Measurements from ENCODE around the gene UVRAG. TPM values are rescaled to one million over a fixed set of nuclear protein-coding genes. Genes with fewer than 3 reads are reported as not detected.

Gene UVRAG
- polyA plus RNA-seq, 1 donor (not counting 4 experiments of a cell fraction or from before 2014, with no cell fraction given), result 11.9 TPM

DNA sequence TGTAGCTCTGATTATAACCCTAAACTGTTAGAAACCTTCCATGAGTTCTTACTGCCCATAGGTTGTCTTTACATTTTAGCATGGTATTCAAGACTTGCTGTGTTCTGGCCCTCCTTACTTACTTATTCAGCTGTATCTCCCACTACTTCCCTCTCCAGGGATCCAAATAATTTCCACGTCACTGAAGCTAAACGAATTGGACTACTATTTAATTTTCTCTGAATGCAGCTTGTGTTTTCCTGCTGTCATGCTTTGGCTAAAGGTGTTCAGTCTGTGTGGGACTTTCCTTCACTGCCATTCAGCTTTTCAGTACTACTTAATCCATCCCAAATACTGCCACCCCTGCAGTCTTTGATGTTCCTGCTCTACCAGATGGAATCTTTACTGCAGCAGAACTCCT lies 88.3 kb downstream of the UVRAG start:
- Histone ChIP-seq H2AFZ (ENCODE audit: control insufficient read depth, low read length) (no peak overlapping the region), H3K4me1 (ENCODE audit: control insufficient read depth, extremely low read depth, insufficient read depth, low read length) (no peaks in the 10 kb centered on the region), H3K27me3 (ENCODE audit: control insufficient read depth, extremely low read depth, insufficient read depth, low read length) (no peaks in the 10 kb centered on the region), H3K27ac (ENCODE audit: control insufficient read depth, insufficient read depth, low read length) (no peak overlapping the region), H3K9ac (ENCODE audit: control insufficient read depth, extremely low read depth, insufficient read depth, low read length) (no peak overlapping the region), H4K20me1 (ENCODE audit: control insufficient read depth, extremely low read depth, insufficient read depth, low read length) (no peaks in the 10 kb centered on the region), H3K9me1 (ENCODE audit: control insufficient read depth, extremely low read depth, insufficient read depth, low read length) (no peaks in the 10 kb centered on the region), H3K4me3 (ENCODE audit: control insufficient read depth in 2 of 3, extremely low read depth in 1 of 3, insufficient read depth in 2 of 3, low read depth in 1 of 3, low read length in 3 of 3) (no peak overlapping the region), H3K79me2 (ENCODE audit: control insufficient read depth, insufficient read depth, low read length) (no peaks in the 10 kb centered on the region), H3K9me3 (ENCODE audit: control insufficient read depth, low read depth, low read length) (no peaks in the 10 kb centered on the region), H3K4me2 (ENCODE audit: control insufficient read depth, extremely low read depth, insufficient read depth, low read depth, low read length) (no peak overlapping the region), H3K36me3 (ENCODE audit: control insufficient read depth in 2 of 2, extremely low read depth in 1 of 2, insufficient read depth in 2 of 2, low read length in 2 of 2) (peaks cover 0 to 3% of the 10 kb centered on the region in 2 experiments)
- TF ChIP-seq EZH2 (IDR thresholded peaks at IDR 0.05; ENCODE audit: low read length), result no peak
- no peak for TF ChIP-seq CTCF (optimal IDR thresholded peaks at IDR 0.05 in 1 of 3, IDR thresholded peaks at IDR 0.05 in 1 of 3, conservative IDR thresholded peaks at IDR 0.05 in 1 of 3; ENCODE audit: extremely low read depth in 1 of 3, insufficient read depth in 2 of 3, low read length in 3 of 3)
- dilution Hi-C loops (cut with MboI; ENCODE audit: extremely low pct_ligation_motif_present, low sequenced_read_pairs), result loop anchor here (25.0 kb wide), 1 partner anchor 134 kb away; no protein-coding TSS in a partner anchor
- no peak for DNase-seq (ENCODE audit: low read depth, low spot score)
- no peak for FAIRE-seq

GRCh38 chr11:75905434-75905833 lies 90.4 kb downstream of the UVRAG start:
- FAIRE-seq (no peak), DNase-seq (ENCODE audit: low read depth, low spot score) (no peak)
- Histone ChIP-seq H3K4me3 (ENCODE audit: control insufficient read depth in 2 of 3, extremely low read depth in 1 of 3, insufficient read depth in 2 of 3, low read depth in 1 of 3, low read length in 3 of 3) (no peak overlapping the region), H4K20me1 (ENCODE audit: control insufficient read depth, extremely low read depth, insufficient read depth, low read length) (no peaks in the 10 kb centered on the region), H3K27ac (ENCODE audit: control insufficient read depth, insufficient read depth, low read length) (no peak overlapping the region), H3K36me3 (ENCODE audit: control insufficient read depth in 2 of 2, extremely low read depth in 1 of 2, insufficient read depth in 2 of 2, low read length in 2 of 2) (no peaks in the 10 kb centered on the region), H2AFZ (ENCODE audit: control insufficient read depth, low read length) (no peak overlapping the region), H3K9ac (ENCODE audit: control insufficient read depth, extremely low read depth, insufficient read depth, low read length) (no peak overlapping the region), H3K79me2 (ENCODE audit: control insufficient read depth, insufficient read depth, low read length) (no peaks in the 10 kb centered on the region), H3K9me1 (ENCODE audit: control insufficient read depth, extremely low read depth, insufficient read depth, low read length) (no peaks in the 10 kb centered on the region), H3K27me3 (ENCODE audit: control insufficient read depth, extremely low read depth, insufficient read depth, low read length) (no peaks in the 10 kb centered on the region), H3K9me3 (ENCODE audit: control insufficient read depth, low read depth, low read length) (no peaks in the 10 kb centered on the region), H3K4me2 (ENCODE audit: control insufficient read depth, extremely low read depth, insufficient read depth, low read depth, low read length) (no peak overlapping the region), H3K4me1 (ENCODE audit: control insufficient read depth, extremely low read depth, insufficient read depth, low read length) (no peaks in the 10 kb centered on the region)
- no peak for TF ChIP-seq CTCF (optimal IDR thresholded peaks at IDR 0.05 in 1 of 3, IDR thresholded peaks at IDR 0.05 in 1 of 3, conservative IDR thresholded peaks at IDR 0.05 in 1 of 3; ENCODE audit: extremely low read depth in 1 of 3, insufficient read depth in 2 of 3, low read length in 3 of 3)
- no peak for TF ChIP-seq EZH2 (IDR thresholded peaks at IDR 0.05; ENCODE audit: low read length)
- dilution Hi-C loops (cut with MboI; ENCODE audit: extremely low pct_ligation_motif_present, low sequenced_read_pairs), result loop anchor here (25.0 kb wide), 1 partner anchor 132 kb away; no protein-coding TSS in a partner anchor
